IMR-90 (cell line): Measurements from ENCODE around the gene ZFP90. TPM values are rescaled to one million over a fixed set of nuclear protein-coding genes. Genes with fewer than 3 reads are reported as not detected.

Experiments
- ATAC-seq: fragments of 200-7000 bp; cut with Tn5 transposase; 2 replicates; pipeline ENCODE4 v1.9.1; 2020; ENCODE audit warnings: low read depth, mild to moderate bottlenecking, moderate library complexity
- BruUV-seq: library from RNA; stranded (reverse); fragments of 400-500 nt; replicated peaks from 2 replicates; lab custom pipeline; 2021; lab: Mats Ljungman, UMichigan
- CTCF ChIA-PET: fragments of 300-600 bp; formaldehyde crosslinking; extraction: SDS; loops from one replicate; lab custom pipeline; 2021; ENCODE audit warnings: antibody characterized with exemption; lab: Yijun Ruan, JAX
- POLR2A ChIA-PET: fragments of 300-600 bp; sonication (Branson Sonifier 250); formaldehyde crosslinking; loops from one replicate; lab custom pipeline; 2022; ENCODE audit warnings: antibody characterized with exemption; ENCODE audit not compliant: unreplicated experiment; lab: Charles Lee
- DNase-seq: peaks from one replicate; pipeline ENCODE4 v3.0.0; 2013
- H2AFZ ChIP-seq: replicated peaks from 2 replicates; pipeline ENCODE3; 2013; ENCODE audit warnings: low read length, mild to moderate bottlenecking; ENCODE audit not compliant: poor library complexity
- H2AK5ac ChIP-seq: 2 replicates; pipeline ENCODE4 v1.6.1; 2013; ENCODE audit warnings: low read depth, low read length, inconsistent platforms
- H2AK9ac ChIP-seq: replicated peaks from 2 replicates; pipeline ENCODE3; 2013; ENCODE audit warnings: mild to moderate bottlenecking, low read depth, low read length, moderate library complexity; ENCODE audit not compliant: poor library complexity
- H2BK120ac ChIP-seq: 2 replicates; pipeline ENCODE4 v1.6.1; 2013; ENCODE audit warnings: low read depth, low read length, inconsistent platforms
- H2BK15ac ChIP-seq: 3 replicates; pipeline ENCODE4 v1.6.1; 2013; ENCODE audit warnings: low read depth, low read length, inconsistent platforms
- H2BK20ac ChIP-seq: 2 replicates; pipeline ENCODE4 v1.6.1; 2013; ENCODE audit warnings: low read depth, mild to moderate bottlenecking, inconsistent platforms, low read length, moderate library complexity
- H2BK5ac ChIP-seq: 2 replicates; pipeline ENCODE4 v1.6.1; 2013; ENCODE audit warnings: mild to moderate bottlenecking, low read depth, low read length, inconsistent platforms; ENCODE audit not compliant: poor library complexity, severe bottlenecking
- H3K14ac ChIP-seq: replicated peaks from 2 replicates; pipeline ENCODE4 v1.6.1; 2013; ENCODE audit warnings: low read depth, low read length, inconsistent platforms
- H3K18ac ChIP-seq: 2 replicates; pipeline ENCODE4 v1.6.1; 2013; ENCODE audit warnings: low read depth, low read length, control low read depth
- H3K23ac ChIP-seq: 2 replicates; pipeline ENCODE4 v1.6.1; 2013; ENCODE audit warnings: low read depth, low read length, inconsistent platforms
- H3K27ac ChIP-seq: 2 replicates; pipeline ENCODE4 v1.5.1; 2013; ENCODE audit warnings: mild to moderate bottlenecking, control low read depth, low read length; ENCODE audit not compliant: insufficient read depth
- H3K27me3 ChIP-seq: 2 replicates; pipeline ENCODE4 v1.6.1; 2013; ENCODE audit warnings: low read length; ENCODE audit not compliant: control insufficient read depth, insufficient read depth
- H3K36me3 ChIP-seq: 2 replicates; pipeline ENCODE4 v1.6.1; 2013; ENCODE audit warnings: low read length, mixed read lengths; ENCODE audit not compliant: control insufficient read depth, insufficient read depth
- H3K4ac ChIP-seq: 2 replicates; pipeline ENCODE4 v1.6.1; 2013; ENCODE audit warnings: low read depth, low read length, inconsistent platforms
- H3K4me1 ChIP-seq: 2 replicates; pipeline ENCODE4 v1.6.1; 2013; ENCODE audit warnings: low read length, mixed read lengths; ENCODE audit not compliant: control insufficient read depth, insufficient read depth
- H3K4me2 ChIP-seq: 2 replicates; pipeline ENCODE4 v1.6.1; 2013; ENCODE audit warnings: low read depth, mild to moderate bottlenecking, control low read depth, low read length, moderate library complexity
- H3K4me3 ChIP-seq: 2 replicates; pipeline ENCODE4 v1.5.1; 2013; ENCODE audit warnings: low read depth, mild to moderate bottlenecking, control low read depth, low read length, moderate library complexity; ENCODE audit not compliant: insufficient read depth
- H3K56ac ChIP-seq: 2 replicates; pipeline ENCODE4 v1.6.1; 2013; ENCODE audit warnings: low read length, inconsistent platforms; ENCODE audit not compliant: insufficient read depth; ENCODE audit errors: extremely low read depth
- H3K79me1 ChIP-seq, 2 experiments: 2 replicates each; pipeline ENCODE4 v1.6.1; 2013; ENCODE audit warnings: low read length in 2 of 2, inconsistent platforms in 1 of 2, low read depth in 1 of 2
- H3K9ac ChIP-seq: 2 replicates; pipeline ENCODE4 v1.6.1; 2013; ENCODE audit warnings: low read depth, low read length, control low read depth
- H3K9me1 ChIP-seq: 2 replicates; pipeline ENCODE4 v1.6.1; 2013; ENCODE audit warnings: low read length, inconsistent platforms; ENCODE audit not compliant: insufficient read depth
- H3K9me3 ChIP-seq: 2 replicates; pipeline ENCODE4 v1.6.1; 2013; ENCODE audit warnings: low read length; ENCODE audit not compliant: control insufficient read depth, insufficient read depth
- H4K20me1 ChIP-seq: 2 replicates; pipeline ENCODE4 v1.6.1; 2013; ENCODE audit warnings: low read length, inconsistent platforms; ENCODE audit not compliant: insufficient read depth
- H4K5ac ChIP-seq: 2 replicates; pipeline ENCODE4 v1.6.1; 2013; ENCODE audit warnings: mild to moderate bottlenecking, low read depth, low read length, control low read depth
- H4K8ac ChIP-seq, 2 experiments: 2 replicates each; pipeline ENCODE4 v1.6.1; 2013; ENCODE audit warnings: low read depth in 2 of 2, low read length in 2 of 2, control low read depth in 1 of 2, inconsistent platforms in 1 of 2
- H4K91ac ChIP-seq: 2 replicates; pipeline ENCODE4 v1.6.1; 2013; ENCODE audit warnings: low read depth, low read length, inconsistent platforms; ENCODE audit not compliant: insufficient read depth
- FOS ChIP-seq: fragments of 150-350 bp; IDR thresholded peaks from 2 replicates; pipeline ENCODE4 v1.6.1; 2016; ENCODE audit warnings: low read depth, low read length
- MXI1 ChIP-seq: IDR thresholded peaks from 2 replicates; pipeline ENCODE4 v1.6.1; 2012; ENCODE audit warnings: low read depth, mild to moderate bottlenecking, low read length, moderate library complexity, borderline replicate concordance
- POLR2A ChIP-seq: IDR thresholded peaks from 2 replicates; pipeline ENCODE4 v1.6.1; 2012; ENCODE audit warnings: mild to moderate bottlenecking, low read depth, low read length
- WGBS, 2 experiments: methylation state at CpG; one replicate each; pipeline versions ENCODE4 v1.1.5 to v1.1.7; 2013; ENCODE audit warnings: missing lambda C conversion rate in 2 of 2; ENCODE audit not compliant: insufficient read length in 1 of 2; ENCODE audit errors: extremely low coverage in 2 of 2; 5-methylcytosine and 5-hydroxymethylcytosine counted together
- dilution Hi-C: fragments of 300-500 bp; cut with HindIII; formaldehyde crosslinking; loops from one replicate; pipeline ENCODE4 v1.14.3; 2018; ENCODE audit warnings: low sequenced_read_pairs; ENCODE audit not compliant: unreplicated experiment
- in situ Hi-C: fragments of 300-500 bp; cut with MboI; formaldehyde crosslinking; loops from 3 replicates; pipeline ENCODE4 v1.14.3; 2019; ENCODE audit warnings: low sequenced_read_pairs, inconsistent platforms, mixed read lengths
- intact Hi-C: fragments of 100-400 bp; cut with micrococcal nuclease; formaldehyde crosslinking; loops from 2 replicates; pipeline ENCODE4 v1.10.0; 2022
- polyA plus RNA-seq, 3 experiments: library from polyadenylated mRNA; depleted of rRNA; stranded (reverse); fragments of >200 nt; gene quantifications; 2 replicates each; pipeline ENCODE4 v1.2.3, GENCODE V29; 2012; ENCODE audit warnings: low replicate concordance in 1 of 3
- total RNA-seq: library from RNA; depleted of rRNA; stranded (reverse); fragments of >200 nt; gene quantifications from 2 replicates; pipeline ENCODE4 v1.2.3, GENCODE V29; 2012

The ZFP90 gene
- total and polyA plus RNA-seq, 2 of the 4 experiments (the other 2 are of a cell fraction), result 7.3 to 22.6 TPM

GRCh38 chr16:68577352-68577853 is 38.3 kb downstream of the ZFP90 start:
- ATAC-seq (no peak), DNase-seq (no peak)
- Histone ChIP-seq H2AK5ac (no peak overlapping the region), H2BK120ac (no peak overlapping the region), H2AK9ac (no peak overlapping the region), H3K4me3 (no peak overlapping the region), H2BK15ac (no peak overlapping the region), H3K79me1 (no peaks in the 10 kb centered on the region), H3K18ac (no peak overlapping the region), H3K9me3 (peaks cover 52% of the 10 kb centered on the region), H4K91ac (no peak overlapping the region), H3K27me3 (no peaks in the 10 kb centered on the region), H3K14ac (no peak overlapping the region), H3K4me2 (no peak overlapping the region), H3K4me1 (no peaks in the 10 kb centered on the region), H4K8ac (no peak overlapping the region), H2BK5ac (no peak overlapping the region), H4K20me1 (no peaks in the 10 kb centered on the region), H3K9ac (no peak overlapping the region), H3K36me3 (no peaks in the 10 kb centered on the region), H2AFZ (no peak overlapping the region), H4K5ac (no peak overlapping the region), H3K23ac (no peak overlapping the region), H3K9me1 (no peaks in the 10 kb centered on the region), H3K27ac (no peak overlapping the region), H2BK20ac (no peak overlapping the region), H3K56ac (no peak overlapping the region), H3K4ac (no peak overlapping the region)
- dilution Hi-C loops, result no loop called here
- WGBS, 2 experiments, result no CpG with 5 or more reads among the region's 2 CpGs
- CTCF ChIA-PET, result no interaction called here
- BruUV-seq, result no TSS peak
- in situ Hi-C loops, result no loop called here
- no peak for TF ChIP-seq POLR2A
- no peak for TF ChIP-seq FOS
- TF ChIP-seq MXI1, result no peak
- intact Hi-C loops, result no loop called here
- POLR2A ChIA-PET, result no interaction called here
